ENCODE measurements around the gene PICK1. TPM values are rescaled to one million over a fixed set of nuclear protein-coding genes. Genes with fewer than 3 reads are reported as not detected.
A peak's percentile ranks its signal among the peaks of the same experiment; 100 is the strongest.

PICK1 gene
- total RNA-seq, 1 donor from 2014 or later, result 10.7 TPM

- Histone ChIP-seq H4K20me1 (ENCODE audit: low read depth) (no peaks in the 10 kb centered on the region), H3K9ac (no peak overlapping the region), H3K9me3 (ENCODE audit: low read depth) (no peaks in the 10 kb centered on the region), H3K79me2 (ENCODE audit: low read depth) (no peaks in the 10 kb centered on the region), H3K27me3 (peaks cover 31% of the 10 kb centered on the region), H3K4me2 (no peak overlapping the region), H3K4me1 (peaks cover 36% of the 10 kb centered on the region), H3K36me3 (no peaks in the 10 kb centered on the region), H3K4me3 (no peak overlapping the region), H2AFZ (replicated peaks) (no peak overlapping the region), H3F3A (ENCODE audit: low read depth) (peaks cover 35% of the 10 kb centered on the region), H3K27ac (no peak overlapping the region)
- no peak for DNase-seq (ENCODE audit: low spot score)
- H3K36me3 Mint-ChIP-seq, result no peaks in the 10 kb centered on the region
- H3K9me3 Mint-ChIP-seq, result no peaks in the 10 kb centered on the region
- peaks cover 19% of the 10 kb centered on the region for H3K4me1 Mint-ChIP-seq
- no peak for TF ChIP-seq CTCF (IDR thresholded peaks at IDR 0.05)
- TF ChIP-seq EZH2phosphoT487 (IDR thresholded peaks at IDR 0.05), result no peak
- no peak for TF ChIP-seq EZH2 (IDR thresholded peaks at IDR 0.05)
- H3K27me3 Mint-ChIP-seq (ENCODE audit: insufficient read depth, low read depth), result peaks cover 13% of the 10 kb centered on the region
- no peak overlapping the region for H3K27ac Mint-ChIP-seq
- H3K4me3 Mint-ChIP-seq, result no peak overlapping the region
These were observed 22.6 kb downstream of the PICK1 start for GRCh38 chr22:38079804-38080203.

- no peak for DNase-seq (ENCODE audit: low spot score)
- peaks cover 38% of the 10 kb centered on the region for H3F3A ChIP-seq (ENCODE audit: low read depth)
- no peak overlapping the region for H3K27ac ChIP-seq
- H3K27ac Mint-ChIP-seq, result no peak overlapping the region
- H3K36me3 ChIP-seq, result no peaks in the 10 kb centered on the region
- no peaks in the 10 kb centered on the region for H3K9me3 ChIP-seq (ENCODE audit: low read depth)
- peaks cover 13% of the 10 kb centered on the region for H3K27me3 Mint-ChIP-seq (ENCODE audit: insufficient read depth, low read depth)
- peaks cover 40% of the 10 kb centered on the region for H3K4me1 ChIP-seq
- no peaks in the 10 kb centered on the region for H3K9me3 Mint-ChIP-seq
- H3K9ac ChIP-seq, result no peak overlapping the region
- H3K79me2 ChIP-seq (ENCODE audit: low read depth), result no peaks in the 10 kb centered on the region
- H3K36me3 Mint-ChIP-seq, result no peaks in the 10 kb centered on the region
- no peak overlapping the region for H2AFZ ChIP-seq (replicated peaks)
- H3K4me3 Mint-ChIP-seq, result no peak overlapping the region
- TF ChIP-seq EZH2 (IDR thresholded peaks at IDR 0.05), result no peak
- H3K4me3 ChIP-seq, result no peak overlapping the region
- H3K4me2 ChIP-seq, result peak overlapping the region; percentile 67
- H3K27me3 ChIP-seq, result peaks cover 31% of the 10 kb centered on the region
- H3K4me1 Mint-ChIP-seq, result peaks cover 21% of the 10 kb centered on the region
- no peaks in the 10 kb centered on the region for H4K20me1 ChIP-seq (ENCODE audit: low read depth)
These were observed 23.3 kb downstream of the PICK1 start for GRCh38 chr22:38080474-38080849.

GRCh38 chr22:38080850-38081635, 23.8 kb downstream of the PICK1 start:
- no peak overlapping the region for H3K4me3 Mint-ChIP-seq
- Histone ChIP-seq H2AFZ (replicated peaks) (no peak overlapping the region), H3K9ac (no peak overlapping the region), H3K36me3 (no peaks in the 10 kb centered on the region), H3K4me1 (peaks cover 43% of the 10 kb centered on the region), H3K4me3 (peak overlapping the region; percentile 24), H3K79me2 (ENCODE audit: low read depth) (no peaks in the 10 kb centered on the region), H3K4me2 (peak overlapping the region; percentile 67), H3F3A (ENCODE audit: low read depth) (peaks cover 38% of the 10 kb centered on the region), H4K20me1 (ENCODE audit: low read depth) (no peaks in the 10 kb centered on the region), H3K9me3 (ENCODE audit: low read depth) (no peaks in the 10 kb centered on the region), H3K27me3 (peaks cover 31% of the 10 kb centered on the region), H3K27ac (no peak overlapping the region)
- H3K4me1 Mint-ChIP-seq, result peaks cover 15% of the 10 kb centered on the region
- no peak overlapping the region for H3K27ac Mint-ChIP-seq
- TF ChIP-seq CTCF (IDR thresholded peaks at IDR 0.05), result no peak
- peak; percentile 63 for TF ChIP-seq EZH2 (IDR thresholded peaks at IDR 0.05)
- no peak for TF ChIP-seq EZH2phosphoT487 (IDR thresholded peaks at IDR 0.05)
- DNase-seq (ENCODE audit: low spot score), result peak; percentile 74
- H3K27me3 Mint-ChIP-seq (ENCODE audit: insufficient read depth, low read depth), result peaks cover 13% of the 10 kb centered on the region
- no peaks in the 10 kb centered on the region for H3K9me3 Mint-ChIP-seq
- no peaks in the 10 kb centered on the region for H3K36me3 Mint-ChIP-seq

GRCh38 chr22:38081636-38081940, 24.4 kb downstream of the PICK1 start:
- no peak overlapping the region for H3K9ac ChIP-seq
- H3K27me3 ChIP-seq, result peaks cover 31% of the 10 kb centered on the region
- peaks cover 38% of the 10 kb centered on the region for H3F3A ChIP-seq (ENCODE audit: low read depth)
- H4K20me1 ChIP-seq (ENCODE audit: low read depth), result no peaks in the 10 kb centered on the region
- TF ChIP-seq CTCF (IDR thresholded peaks at IDR 0.05) (no peak), EZH2phosphoT487 (IDR thresholded peaks at IDR 0.05) (no peak), EZH2 (IDR thresholded peaks at IDR 0.05) (peak; percentile 31)
- H3K4me3 ChIP-seq, result peak overlapping the region; percentile 24
- peak overlapping the region; percentile 67 for H3K4me2 ChIP-seq
- H3K9me3 Mint-ChIP-seq, result no peaks in the 10 kb centered on the region
- H3K27ac Mint-ChIP-seq, result no peak overlapping the region
- no peak overlapping the region for H3K4me3 Mint-ChIP-seq
- H3K27me3 Mint-ChIP-seq (ENCODE audit: insufficient read depth, low read depth), result peaks cover 13% of the 10 kb centered on the region
- peaks cover 45% of the 10 kb centered on the region for H3K4me1 ChIP-seq
- no peaks in the 10 kb centered on the region for H3K9me3 ChIP-seq (ENCODE audit: low read depth)
- no peak overlapping the region for H3K27ac ChIP-seq
- no peak for DNase-seq (ENCODE audit: low spot score)
- no peak overlapping the region for H2AFZ ChIP-seq (replicated peaks)
- no peaks in the 10 kb centered on the region for H3K79me2 ChIP-seq (ENCODE audit: low read depth)
- H3K36me3 Mint-ChIP-seq, result no peaks in the 10 kb centered on the region
- H3K36me3 ChIP-seq, result no peaks in the 10 kb centered on the region
- peaks cover 10% of the 10 kb centered on the region for H3K4me1 Mint-ChIP-seq

All from neural progenitor cell (in vitro differentiated cells).